Neural cell (in vitro differentiated cells): Measurements from ENCODE around the gene CERS3.

Experiments
- CTCF ChIP-seq: fragments of 450-650 bp; IDR thresholded peaks from 2 replicates; pipeline ENCODE4 v1.5.1; 2014; ENCODE audit warnings: antibody characterized with exemption, mild to moderate bottlenecking, moderate library complexity; ENCODE audit not compliant: poor library complexity, severe bottlenecking
- EZH2 ChIP-seq: fragments of 200-600, 300-800 bp; shearing (Covaris generic), sonication (generic); IDR thresholded peaks from 2 replicates; pipeline ENCODE4 v1.6.1; 2014; ENCODE audit warnings: antibody characterized with exemption, low read length, borderline replicate concordance, mild to moderate bottlenecking; ENCODE audit not compliant: insufficient read depth, poor library complexity, severe bottlenecking
- MXI1 ChIP-seq: fragments of 450-650 bp; conservative IDR thresholded peaks from 2 replicates; pipeline ENCODE4 v1.6.1; 2014; ENCODE audit warnings: antibody characterized with exemption, mild to moderate bottlenecking; ENCODE audit not compliant: poor library complexity, severe bottlenecking
- POLR2AphosphoS5 ChIP-seq: IDR thresholded peaks from 2 replicates; pipeline ENCODE4 v1.6.1; 2012
- RAD21 ChIP-seq: fragments of 450-650 bp; conservative IDR thresholded peaks from 2 replicates; pipeline ENCODE4 v1.6.1; 2014; ENCODE audit warnings: antibody characterized with exemption, mild to moderate bottlenecking, moderate library complexity
- REST ChIP-seq: IDR thresholded peaks from 2 replicates; pipeline ENCODE4 v1.6.1; 2012; ENCODE audit warnings: borderline replicate concordance
- TAF1 ChIP-seq: IDR thresholded peaks from 2 replicates; pipeline ENCODE4 v1.6.1; 2012; ENCODE audit warnings: low read depth

- TF ChIP-seq REST, result no peak
- TF ChIP-seq CTCF, result no peak
- no peak for TF ChIP-seq EZH2
- no peak for TF ChIP-seq RAD21
- no peak for TF ChIP-seq POLR2AphosphoS5
- no peak for TF ChIP-seq MXI1
- TF ChIP-seq TAF1, result no peak
Observed at GRCh38 chr15:100400996-100401395, 127.8 kb downstream of the CERS3 start.
